Renal cortex interstitium (tissue), 15 donors: ENCODE data around the gene TAB3. TPM values are rescaled to one million over a fixed set of nuclear protein-coding genes. Genes with fewer than 3 reads are reported as not detected.

Experiments used
- DNase-seq, 11 donors: peaks; one replicate each; pipeline ENCODE4 v3.0.0-alpha.2; 2013; ENCODE audit warnings: low read depth in 9 of 11, low spot score in 4 of 11; ENCODE audit errors: extremely low read depth in 1 of 11
- long read RNA-seq, 16 experiments: transcript quantifications; one replicate each; lab custom pipeline, GENCODE V29; 2026
- polyA plus RNA-seq, 3 donors: library from polyadenylated mRNA; unstranded; fragments of 120-200 nt; gene quantifications; one replicate each; pipeline ENCODE4 v1.2.1, GENCODE V29; 2013; ENCODE audit not compliant: insufficient read length in 3 of 3

Gene TAB3, protein sequence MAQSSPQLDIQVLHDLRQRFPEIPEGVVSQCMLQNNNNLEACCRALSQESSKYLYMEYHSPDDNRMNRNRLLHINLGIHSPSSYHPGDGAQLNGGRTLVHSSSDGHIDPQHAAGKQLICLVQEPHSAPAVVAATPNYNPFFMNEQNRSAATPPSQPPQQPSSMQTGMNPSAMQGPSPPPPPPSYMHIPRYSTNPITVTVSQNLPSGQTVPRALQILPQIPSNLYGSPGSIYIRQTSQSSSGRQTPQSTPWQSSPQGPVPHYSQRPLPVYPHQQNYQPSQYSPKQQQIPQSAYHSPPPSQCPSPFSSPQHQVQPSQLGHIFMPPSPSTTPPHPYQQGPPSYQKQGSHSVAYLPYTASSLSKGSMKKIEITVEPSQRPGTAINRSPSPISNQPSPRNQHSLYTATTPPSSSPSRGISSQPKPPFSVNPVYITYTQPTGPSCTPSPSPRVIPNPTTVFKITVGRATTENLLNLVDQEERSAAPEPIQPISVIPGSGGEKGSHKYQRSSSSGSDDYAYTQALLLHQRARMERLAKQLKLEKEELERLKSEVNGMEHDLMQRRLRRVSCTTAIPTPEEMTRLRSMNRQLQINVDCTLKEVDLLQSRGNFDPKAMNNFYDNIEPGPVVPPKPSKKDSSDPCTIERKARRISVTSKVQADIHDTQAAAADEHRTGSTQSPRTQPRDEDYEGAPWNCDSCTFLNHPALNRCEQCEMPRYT
- 10 to 100 TPM; 28.6 to 39.8 (median 31.2) TPM for polyA plus RNA-seq
- long read RNA-seq, donor 1, full-length matches to known transcripts: 6 of 6 reads
- long read RNA-seq, donor 1, partial matches to known transcripts: 0 of 6 reads
- long read RNA-seq, donor 1, other reads (novel, unspliced or antisense): 0 of 6 reads
- long read RNA-seq, donor 2, partial matches to known transcripts: 0 of 3 reads
- long read RNA-seq, donor 2, other reads (novel, unspliced or antisense): 0 of 3 reads
- long read RNA-seq, donor 3, transcript TAB3-201 (6 exons, 805 nt): major isoform, 5 of 5 reads
- long read RNA-seq, donor 3, partial matches to known transcripts: 0 of 5 reads
- long read RNA-seq, donor 3, other reads (novel, unspliced or antisense): 0 of 5 reads
- long read RNA-seq, donor 4, full-length matches to known transcripts: 7 of 7 reads
- long read RNA-seq, donor 4, partial matches to known transcripts: 0 of 7 reads
- long read RNA-seq, donor 4, other reads (novel, unspliced or antisense): 0 of 7 reads
- long read RNA-seq, donor 5, full-length matches to known transcripts: 15 of 20 reads
- long read RNA-seq, donor 5, partial matches to known transcripts: 5 of 20 reads
- long read RNA-seq, donor 5, other reads (novel, unspliced or antisense): 0 of 20 reads
- long read RNA-seq, donor 6, transcript TAB3-201 (6 exons, 805 nt): major isoform, 7 of 32 reads
- long read RNA-seq, donor 6, partial matches to known transcripts: 25 of 32 reads
- long read RNA-seq, donor 6, other reads (novel, unspliced or antisense): 0 of 32 reads
- long read RNA-seq, donor 7, partial matches to known transcripts: 0 of 4 reads
- long read RNA-seq, donor 7, other reads (novel, unspliced or antisense): 0 of 4 reads
- long read RNA-seq, donor 8, transcript TAB3-201 (6 exons, 805 nt): major isoform, 9 of 9 reads
- long read RNA-seq, donor 8, partial matches to known transcripts: 0 of 9 reads
- long read RNA-seq, donor 8, other reads (novel, unspliced or antisense): 0 of 9 reads
- long read RNA-seq, donor 9, full-length matches to known transcripts: 4 of 4 reads
- long read RNA-seq, donor 9, partial matches to known transcripts: 0 of 4 reads
- long read RNA-seq, donor 9, other reads (novel, unspliced or antisense): 0 of 4 reads
- long read RNA-seq, donor 10, full-length matches to known transcripts: 6 of 6 reads
- long read RNA-seq, donor 10, partial matches to known transcripts: 0 of 6 reads
- long read RNA-seq, donor 10, other reads (novel, unspliced or antisense): 0 of 6 reads
- long read RNA-seq, donor 11, partial matches to known transcripts: 0 of 3 reads
- long read RNA-seq, donor 11, other reads (novel, unspliced or antisense): 0 of 3 reads
- long read RNA-seq, donor 12, partial matches to known transcripts: 0 of 2 reads
- long read RNA-seq, donor 12, other reads (novel, unspliced or antisense): 0 of 2 reads
- long read RNA-seq, donor 13, transcript TAB3-201 (6 exons, 805 nt): major isoform, 12 of 12 reads
- long read RNA-seq, donor 13, partial matches to known transcripts: 0 of 12 reads
- long read RNA-seq, donor 13, other reads (novel, unspliced or antisense): 0 of 12 reads
- long read RNA-seq, donor 14, full-length matches to known transcripts: 2 of 2 reads
- long read RNA-seq, donor 14, partial matches to known transcripts: 0 of 2 reads
- long read RNA-seq, donor 14, other reads (novel, unspliced or antisense): 0 of 2 reads
- long read RNA-seq, donor 15, partial matches to known transcripts: 0 of 4 reads
- long read RNA-seq, donor 15, other reads (novel, unspliced or antisense): 0 of 4 reads
- long read RNA-seq, donor 16, transcript TAB3-201 (6 exons, 805 nt): major isoform, 10 of 15 reads
- long read RNA-seq, donor 16, partial matches to known transcripts: 5 of 15 reads
- long read RNA-seq, donor 16, other reads (novel, unspliced or antisense): 0 of 15 reads

DNA sequence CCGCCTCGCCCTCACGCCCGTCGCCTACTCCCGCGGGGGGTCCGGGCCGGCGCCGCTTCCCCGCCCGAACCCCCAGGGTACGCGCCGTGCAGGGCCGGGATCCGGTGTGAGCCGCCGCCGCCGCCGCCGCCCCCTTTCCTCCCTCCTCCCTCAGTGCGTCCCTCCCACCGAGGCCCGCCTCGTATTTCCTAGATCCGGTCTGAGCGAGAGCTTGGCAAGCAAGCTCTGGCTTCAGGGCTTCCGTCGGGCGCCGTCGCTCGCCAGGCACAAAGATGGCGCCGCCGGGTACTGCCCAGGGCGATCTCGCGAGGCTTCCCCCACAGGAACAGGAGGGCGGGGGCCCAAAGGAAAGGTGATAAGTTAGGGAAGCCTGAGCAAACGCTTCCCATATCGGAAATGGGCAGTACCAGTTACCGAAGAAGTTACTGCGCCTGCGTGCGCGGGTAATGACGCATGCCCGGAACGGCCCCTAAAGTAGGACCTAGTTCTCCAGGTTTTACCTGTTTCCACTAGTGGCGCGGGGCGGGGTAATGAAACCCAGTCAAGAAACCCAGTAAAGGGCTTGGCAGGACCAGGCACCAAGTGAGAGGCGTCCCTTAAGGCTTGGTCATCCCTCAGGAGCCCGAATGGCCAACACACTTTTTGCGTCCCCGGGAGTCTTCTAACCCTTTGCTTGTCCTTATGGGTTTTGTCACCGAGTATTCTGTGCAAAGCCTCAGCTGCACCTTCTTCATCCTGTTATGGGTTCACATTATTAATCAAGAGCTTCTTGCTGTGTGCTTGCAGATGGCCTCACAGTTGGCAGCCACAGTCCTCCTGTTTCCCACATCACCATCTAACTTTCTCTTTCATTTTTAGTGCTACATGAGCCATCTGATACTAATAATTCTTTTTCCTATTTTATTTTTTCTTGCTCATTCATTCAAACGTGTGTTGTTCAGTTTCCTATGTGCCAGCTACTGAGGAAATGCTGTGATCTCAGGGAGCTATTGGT lies at the start of gene TAB3:
Gene TAB3 (minus strand): TSS at position 108 of the 994 bp plus-strand sequence. CDS start 29,666 bp downstream, outside the sequence.
- DNase-seq: peak; percentile 74 to 92 (median 87)

GRCh38 chrX:30938295-30938694 lies 49.2 kb upstream of the TAB3 start:
- no peak for DNase-seq

GRCh38 chrX:30935985-30936384 lies 46.9 kb upstream of the TAB3 start:
- DNase-seq: no peak

DNA sequence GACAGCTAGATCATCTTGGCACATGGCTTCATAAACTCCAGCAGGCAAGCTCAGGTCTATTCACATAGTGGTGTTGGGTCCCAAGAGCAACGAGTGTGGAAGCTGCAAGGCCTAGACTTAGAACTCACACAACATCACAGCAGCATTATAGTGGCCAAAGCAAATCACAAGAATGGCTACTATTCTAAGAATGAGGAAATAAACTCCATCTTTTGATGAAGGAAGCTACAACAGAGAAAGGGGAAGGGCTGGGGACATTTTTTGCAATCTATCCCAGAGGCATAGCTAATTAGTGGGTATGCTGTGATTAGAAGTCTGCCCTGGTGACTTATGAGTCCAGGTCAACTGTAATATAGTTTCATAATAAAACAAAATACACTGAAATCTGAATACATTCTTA lies 42.9 kb upstream of the TAB3 start:
- no peak for DNase-seq

- DNase-seq: no peak
Observed at GRCh38 chrX:30930679-30931078, 41.6 kb upstream of the TAB3 start.

GRCh38 chrX:30930143-30930542 lies 41.1 kb upstream of the TAB3 start:
- no peak for DNase-seq

DNA sequence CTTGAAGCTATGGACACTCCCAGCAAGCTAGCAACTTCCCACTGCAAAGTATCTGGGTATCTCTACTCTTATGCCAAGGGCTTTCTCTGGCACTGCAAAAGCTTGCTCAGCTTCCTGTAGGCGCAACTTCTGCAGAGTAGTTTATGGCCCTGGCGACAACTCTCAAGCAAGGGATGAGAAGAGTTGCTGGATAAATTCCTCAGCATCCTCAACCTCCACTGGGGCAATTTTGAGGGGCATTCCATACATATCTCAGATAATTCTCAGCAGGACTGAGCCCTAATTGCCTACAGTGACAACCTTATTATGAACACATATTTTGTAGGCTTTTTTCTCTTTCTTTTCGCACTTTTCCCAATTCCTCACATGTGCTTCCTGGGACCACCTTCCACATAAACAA lies 31.2 kb upstream of the TAB3 start:
- no peak for DNase-seq

- no peak for DNase-seq
Observed at GRCh38 chrX:30918480-30918879, 29.4 kb upstream of the TAB3 start.

DNA sequence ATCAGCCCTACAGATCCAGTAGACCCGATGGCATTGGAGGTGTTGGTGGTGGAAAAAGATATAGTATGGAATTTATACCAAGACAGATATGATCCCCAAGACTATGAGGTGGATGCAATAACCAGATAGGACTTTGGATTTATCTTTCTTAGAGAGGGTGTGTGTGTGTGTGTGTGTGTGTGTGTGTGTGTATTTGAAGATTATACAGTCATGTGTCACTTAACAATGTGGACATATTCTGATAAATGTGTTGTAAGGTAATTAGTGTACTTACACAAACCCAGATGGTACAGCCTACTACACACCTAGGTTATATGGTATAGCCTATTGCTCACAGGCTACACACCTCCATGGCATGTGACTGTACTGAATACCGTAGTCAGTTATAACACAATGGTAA lies 24.4 kb upstream of the TAB3 start:
- no peak for DNase-seq

DNA sequence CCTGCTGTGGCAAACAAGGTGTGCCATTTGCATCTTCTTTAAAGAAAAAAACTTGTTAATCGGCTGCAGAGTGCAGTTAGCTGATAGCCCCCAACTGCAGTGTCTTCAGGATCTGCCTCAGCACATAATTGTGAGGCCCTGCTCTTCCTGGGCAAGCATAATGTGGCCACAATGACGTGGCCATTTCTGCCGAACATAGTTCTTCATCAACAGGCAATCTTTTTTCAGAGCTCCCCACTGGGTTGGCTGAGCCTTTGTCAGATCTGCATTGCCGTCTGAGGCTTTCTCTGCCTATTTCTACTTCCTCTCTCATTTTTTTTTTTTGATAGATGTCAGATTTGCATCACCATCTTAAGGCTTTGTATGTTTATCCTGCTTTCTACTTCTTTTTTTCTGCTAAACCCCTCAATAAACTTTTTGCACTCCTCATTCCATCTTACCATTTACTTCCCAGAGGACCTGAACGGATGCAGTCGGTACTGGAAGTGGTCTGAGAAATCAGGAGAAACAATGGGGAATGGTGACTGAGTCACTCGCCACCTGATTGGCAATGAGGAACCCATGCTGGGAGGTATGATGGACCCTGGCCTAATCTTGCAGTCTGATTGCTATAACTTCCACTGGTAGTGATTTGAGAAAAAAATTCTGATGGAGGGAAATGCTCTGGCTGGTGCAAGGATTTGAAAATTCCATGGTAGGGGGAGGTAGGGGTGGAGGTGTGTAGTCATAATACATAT lies 21.2 kb upstream of the TAB3 start:
- no peak for DNase-seq

- DNase-seq: no peak
Observed at GRCh38 chrX:30906726-30907125, 17.7 kb upstream of the TAB3 start.

DNA sequence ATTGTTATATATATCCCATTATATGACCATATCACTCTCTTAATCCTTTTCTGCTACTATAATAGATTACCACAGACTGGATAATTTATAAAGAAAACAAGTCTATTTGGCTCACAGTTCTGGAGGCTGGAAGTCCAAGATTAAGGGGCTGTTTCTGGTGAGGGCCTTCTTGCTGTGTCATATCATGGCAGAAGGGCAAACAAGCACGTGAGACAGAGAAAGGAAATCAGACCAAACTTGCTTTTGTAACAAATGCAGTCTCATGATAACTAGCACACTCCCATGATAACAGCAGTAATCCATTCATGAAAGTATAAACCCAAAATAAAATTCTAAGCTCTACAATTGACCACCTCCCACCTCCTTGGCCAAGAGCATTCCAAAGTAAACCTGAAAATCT lies 16.3 kb upstream of the TAB3 start:
- no peak for DNase-seq

DNA sequence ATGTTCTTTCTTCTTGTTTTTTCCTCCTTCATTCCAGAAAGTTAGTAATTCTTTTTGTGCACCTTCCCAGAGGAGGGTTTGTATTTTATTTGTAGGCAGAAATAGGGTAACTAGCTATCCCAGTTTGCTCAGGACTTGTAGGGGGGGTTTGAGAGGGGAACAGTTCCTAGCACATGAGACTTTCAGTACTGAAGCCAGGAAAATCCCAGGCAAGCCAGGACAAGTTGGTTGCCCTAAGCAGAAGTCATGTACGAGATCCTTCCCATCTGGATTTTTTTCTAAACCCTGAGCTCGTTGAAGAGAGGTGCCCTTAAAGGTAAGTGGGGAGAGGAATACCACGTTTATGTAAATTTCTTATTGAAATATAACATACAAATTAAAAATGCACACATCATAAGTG lies 15.6 kb upstream of the TAB3 start:
- no peak for DNase-seq

GRCh38 chrX:30904186-30904585 lies 15.1 kb upstream of the TAB3 start:
- no peak for DNase-seq

DNA sequence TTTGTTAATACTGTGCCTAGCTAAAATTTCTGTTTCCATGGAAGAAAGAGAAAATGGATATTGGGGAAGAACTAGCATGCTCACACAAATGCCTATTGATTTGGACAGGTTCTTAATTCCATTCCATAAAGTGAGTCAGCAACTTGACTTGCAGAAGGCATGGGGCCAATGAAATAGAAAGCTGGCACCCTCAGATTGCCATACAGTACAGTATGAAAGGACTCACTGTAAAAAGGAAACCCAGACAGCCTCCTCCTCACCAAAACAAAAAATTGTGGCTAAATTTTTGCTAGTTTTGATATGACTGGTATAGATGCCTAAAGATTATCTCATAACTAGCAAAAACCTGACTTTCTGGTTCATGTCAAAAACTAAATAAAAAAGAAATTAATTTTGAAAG lies 11.2 kb upstream of the TAB3 start:
- DNase-seq: no peak
